Measurements from ENCODE around the gene MYLK4.

DNA sequence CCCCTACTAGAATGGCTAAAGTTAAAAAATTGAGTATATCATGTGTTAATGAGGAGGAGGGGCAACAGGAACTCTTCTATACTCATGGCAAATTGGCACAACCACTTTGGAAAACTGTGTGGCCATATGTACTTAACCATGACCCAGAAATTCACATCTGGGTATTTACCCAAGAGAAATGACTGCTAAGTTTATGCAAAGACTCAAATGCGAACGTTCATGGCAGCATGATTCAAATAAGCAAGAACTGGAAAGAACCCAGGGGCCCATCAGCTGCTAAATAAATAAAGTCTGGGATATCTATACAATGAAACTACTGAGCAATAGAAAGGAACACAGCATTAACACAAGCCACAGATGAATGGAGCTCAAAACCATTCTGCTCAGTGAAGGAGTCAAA, 107.6 kb downstream of the MYLK4 start:
- no peak for TF ChIP-seq EZH2 (IDR thresholded peaks at IDR 0.05; ENCODE audit: low read depth)
- TF ChIP-seq, protein P1, sequence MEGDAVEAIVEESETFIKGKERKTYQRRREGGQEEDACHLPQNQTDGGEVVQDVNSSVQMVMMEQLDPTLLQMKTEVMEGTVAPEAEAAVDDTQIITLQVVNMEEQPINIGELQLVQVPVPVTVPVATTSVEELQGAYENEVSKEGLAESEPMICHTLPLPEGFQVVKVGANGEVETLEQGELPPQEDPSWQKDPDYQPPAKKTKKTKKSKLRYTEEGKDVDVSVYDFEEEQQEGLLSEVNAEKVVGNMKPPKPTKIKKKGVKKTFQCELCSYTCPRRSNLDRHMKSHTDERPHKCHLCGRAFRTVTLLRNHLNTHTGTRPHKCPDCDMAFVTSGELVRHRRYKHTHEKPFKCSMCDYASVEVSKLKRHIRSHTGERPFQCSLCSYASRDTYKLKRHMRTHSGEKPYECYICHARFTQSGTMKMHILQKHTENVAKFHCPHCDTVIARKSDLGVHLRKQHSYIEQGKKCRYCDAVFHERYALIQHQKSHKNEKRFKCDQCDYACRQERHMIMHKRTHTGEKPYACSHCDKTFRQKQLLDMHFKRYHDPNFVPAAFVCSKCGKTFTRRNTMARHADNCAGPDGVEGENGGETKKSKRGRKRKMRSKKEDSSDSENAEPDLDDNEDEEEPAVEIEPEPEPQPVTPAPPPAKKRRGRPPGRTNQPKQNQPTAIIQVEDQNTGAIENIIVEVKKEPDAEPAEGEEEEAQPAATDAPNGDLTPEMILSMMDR (conservative IDR thresholded peaks at IDR 0.05) = no peak
